HepG2 (cell line): ENCODE results near the gene MLST8. TPM values are rescaled to one million over a fixed set of nuclear protein-coding genes. Genes with fewer than 3 reads are reported as not detected.
A peak's percentile ranks its signal among the peaks of the same experiment; 100 is the strongest.

Experiments
- ELF3 ChIP-seq: IDR thresholded peaks from 2 replicates; pipeline ENCODE4 v1.6.1; 2016; ENCODE audit warnings: missing genetic modification reagents, missing compliant biosample characterization
- HES4 ChIP-seq: sonication (generic); formaldehyde crosslinking; IDR thresholded peaks from 2 replicates; pipeline ENCODE4 v1.9.0; 2021; ENCODE audit warnings: mild to moderate bottlenecking, missing genetic modification reagents, borderline replicate concordance
- HNRNPL ChIP-seq: fragments of 200-400 bp; formaldehyde crosslinking; IDR thresholded peaks from 2 replicates; pipeline ENCODE4 v1.6.1; 2017; ENCODE audit warnings: mild to moderate bottlenecking, low read depth, low read length
- HNRNPLL ChIP-seq: fragments of 200-400 bp; formaldehyde crosslinking; IDR thresholded peaks from 2 replicates; pipeline ENCODE4 v1.6.1; 2017; ENCODE audit warnings: mild to moderate bottlenecking, low read depth, low read length; ENCODE audit not compliant: poor library complexity, severe bottlenecking
- MXD1 ChIP-seq: sonication (generic); formaldehyde crosslinking; IDR thresholded peaks from 2 replicates; pipeline ENCODE4 v1.4.0; 2020; ENCODE audit warnings: mild to moderate bottlenecking, missing genetic modification reagents
- NFYB ChIP-seq: sonication (generic); formaldehyde crosslinking; IDR thresholded peaks from 2 replicates; pipeline ENCODE4 v1.4.0; 2020; ENCODE audit warnings: missing genetic modification reagents
- RAD21 ChIP-seq: fragments of 450-650 bp; formaldehyde crosslinking; IDR thresholded peaks from 2 replicates; pipeline ENCODE4 v1.5.0; 2020; ENCODE audit warnings: mild to moderate bottlenecking
- TFDP2 ChIP-seq: sonication (generic); formaldehyde crosslinking; IDR thresholded peaks from 2 replicates; pipeline ENCODE4 v1.4.0; 2020; ENCODE audit warnings: missing genetic modification reagents
- ZBED4 ChIP-seq: sonication (generic); formaldehyde crosslinking; IDR thresholded peaks from 2 replicates; pipeline ENCODE4 v1.4.0; 2020; ENCODE audit warnings: missing genetic modification reagents, borderline replicate concordance
- ZNF576 ChIP-seq: sonication (generic); formaldehyde crosslinking; IDR thresholded peaks from 2 replicates; pipeline ENCODE4 v1.4.0; 2020; ENCODE audit warnings: mild to moderate bottlenecking, missing genetic modification reagents
- ZNF609 ChIP-seq: sonication (generic); formaldehyde crosslinking; IDR thresholded peaks from 2 replicates; pipeline ENCODE4 v1.4.0; 2020; ENCODE audit warnings: mild to moderate bottlenecking, missing genetic modification reagents, borderline replicate concordance
- ZNF710 ChIP-seq: sonication (generic); formaldehyde crosslinking; IDR thresholded peaks from 2 replicates; pipeline ENCODE4 v1.5.0; 2020; ENCODE audit warnings: mild to moderate bottlenecking, missing genetic modification reagents, borderline replicate concordance
- polyA plus RNA-seq, 8 experiments: library from polyadenylated mRNA; depleted of rRNA in 3 of 8; stranded (reverse) in 7 of 8; unstranded in 1 of 8; fragments of >200 nt; fragmentation: Illumina TruSeq in 4 of 8; extraction: Trizol in 4 of 8; gene quantifications; 2 replicates each; pipeline versions ENCODE4 v1.2.1 to v1.2.3, GENCODE V29; 2011 to 2016; ENCODE audit warnings: low read depth in 4 of 8, missing spikeins in 1 of 8, mixed read lengths in 1 of 8; ENCODE audit not compliant: insufficient read depth in 1 of 8
- total RNA-seq, 5 experiments: library from RNA; depleted of rRNA; stranded (reverse); fragments of >200 nt; fragmentation: Illumina TruSeq; extraction: Trizol; gene quantifications; 2 replicates each; pipeline ENCODE4 v1.2.3, GENCODE V29; 2016; ENCODE audit warnings: low read depth in 1 of 5

The MLST8 gene
- total and polyA plus RNA-seq, 2 of the 13 experiments (the other 11 are each of a cell fraction or from before 2014, with no cell fraction given) = 30.8 to 72.7 TPM

- peak; percentile 55; the same call in 1 of the 2 replicates for TF ChIP-seq ZBED4
- TF ChIP-seq MXD1 (CRISPR knock-in tag) = peak; percentile 62; the same call in 1 of the 2 replicates
- TF ChIP-seq HNRNPLL = peak; percentile 28
- 0 out of 2 replicates have a peak, but pooled peaks have one; percentile 23 for TF ChIP-seq ZNF710
- TF ChIP-seq NFYB = 0 out of 2 replicates have a peak, but pooled peaks have one; percentile 17
- TF ChIP-seq HES4 (CRISPR knock-in tag) = no peak
- TF ChIP-seq ZNF609 (CRISPR knock-in tag) = peak; percentile 41; the same call in 1 of the 2 replicates
- no peak for TF ChIP-seq ZNF576 (CRISPR knock-in tag)
- no peak for TF ChIP-seq TFDP2 (CRISPR knock-in tag)
- peak; percentile 65; the same call in 1 of the 2 replicates for TF ChIP-seq HNRNPL
- peak; percentile 36; the same call in 1 of the 2 replicates for TF ChIP-seq RAD21 (CRISPR knock-in tag)
- TF ChIP-seq ELF3 (CRISPR knock-in tag) = no peak
Measured at GRCh38 chr16:2163211-2163881, 41.9 kb upstream of the MLST8 start (continued).
